HL-60/S4 treated with phorbol 12-myristate 13-acetate at 8.2 ng/mL for 4 days and 3 days (cell line): ENCODE measurements around the gene MAP1B.

Experiments used
- in situ Hi-C: fragments of 300-500 bp; cut with MboI; formaldehyde crosslinking; loops from 2 replicates; pipeline ENCODE4 v1.15.0; 2022; ENCODE audit warnings: low sequenced_read_pairs

MAP1B gene

GRCh38 chr5:72216756-72217155 lies 109.5 kb downstream of the MAP1B start:
- in situ Hi-C loops, result no loop called here

GRCh38 chr5:72221099-72221498 lies 113.8 kb downstream of the MAP1B start:
- in situ Hi-C loops, result no loop called here

DNA sequence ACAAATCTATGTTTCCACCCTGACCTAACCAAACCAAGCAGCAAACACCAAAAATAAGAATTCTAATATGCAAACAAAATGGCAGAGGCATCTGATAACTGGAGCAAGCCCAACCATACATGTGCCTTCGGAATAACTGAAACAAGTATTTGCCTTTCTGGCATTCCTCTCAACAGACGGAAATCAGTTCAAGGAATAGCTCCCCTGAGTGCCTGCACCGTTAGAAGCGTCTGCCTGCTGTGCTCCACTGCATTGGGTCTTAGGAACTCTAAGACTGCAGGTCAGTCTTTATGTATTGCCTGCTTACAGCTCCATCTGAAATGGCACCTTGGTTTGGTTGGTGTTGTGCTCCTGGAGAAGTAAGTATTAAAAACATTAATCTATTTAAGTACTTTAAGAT lies 114.3 kb downstream of the MAP1B start:
- in situ Hi-C loops, result no loop called here

- in situ Hi-C loops, result no loop called here
Observed at GRCh38 chr5:72222521-72222920, 115.2 kb downstream of the MAP1B start.

- in situ Hi-C loops, result no loop called here
Observed at GRCh38 chr5:72223371-72223770, 116.1 kb downstream of the MAP1B start.

GRCh38 chr5:72224946-72225463 lies 117.7 kb downstream of the MAP1B start:
- in situ Hi-C loops, result no loop called here

DNA sequence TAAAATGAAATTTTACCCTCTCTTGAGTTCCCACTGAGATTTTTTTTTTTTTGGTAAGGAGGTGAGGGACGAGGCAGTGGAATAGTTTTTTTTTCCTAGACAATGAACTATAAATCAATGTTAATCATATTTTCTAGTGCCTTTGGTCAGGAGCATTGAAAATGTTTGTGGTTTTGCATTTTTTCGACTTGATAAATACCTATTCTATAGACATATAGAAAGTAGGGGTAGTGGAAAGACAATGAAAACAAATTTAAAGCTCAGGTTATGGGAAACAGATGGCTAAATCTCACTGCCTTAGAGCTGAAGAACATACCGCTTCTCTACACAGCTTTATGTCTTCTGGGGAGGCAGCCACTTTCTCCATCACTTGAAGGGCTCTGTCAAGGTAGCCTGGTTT lies 118.5 kb downstream of the MAP1B start:
- in situ Hi-C loops, result no loop called here

DNA sequence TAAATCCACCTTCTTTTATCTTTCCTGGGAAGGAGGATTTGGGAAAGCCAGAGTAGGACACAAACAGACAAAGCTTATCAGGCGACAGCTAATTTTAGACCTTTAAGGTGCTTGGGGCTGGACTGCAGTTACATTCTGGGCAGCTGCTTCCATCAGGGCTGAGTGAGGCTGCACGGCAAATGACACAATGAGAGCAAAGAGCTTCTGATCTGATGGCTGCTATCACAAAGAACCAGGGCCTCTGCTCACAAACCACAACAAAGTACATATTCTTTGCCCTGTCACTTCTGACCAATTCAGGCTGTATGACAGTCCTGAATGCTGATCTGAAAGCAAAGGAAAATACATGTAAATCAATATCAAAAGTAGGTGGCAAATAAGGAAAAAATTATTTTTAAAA lies 119.7 kb downstream of the MAP1B start:
- in situ Hi-C loops, result no loop called here

- in situ Hi-C loops, result no loop called here
Observed at GRCh38 chr5:72228960-72229359, 121.7 kb downstream of the MAP1B start.

GRCh38 chr5:72231991-72232703 lies 124.9 kb downstream of the MAP1B start:
- in situ Hi-C loops, result no loop called here

DNA sequence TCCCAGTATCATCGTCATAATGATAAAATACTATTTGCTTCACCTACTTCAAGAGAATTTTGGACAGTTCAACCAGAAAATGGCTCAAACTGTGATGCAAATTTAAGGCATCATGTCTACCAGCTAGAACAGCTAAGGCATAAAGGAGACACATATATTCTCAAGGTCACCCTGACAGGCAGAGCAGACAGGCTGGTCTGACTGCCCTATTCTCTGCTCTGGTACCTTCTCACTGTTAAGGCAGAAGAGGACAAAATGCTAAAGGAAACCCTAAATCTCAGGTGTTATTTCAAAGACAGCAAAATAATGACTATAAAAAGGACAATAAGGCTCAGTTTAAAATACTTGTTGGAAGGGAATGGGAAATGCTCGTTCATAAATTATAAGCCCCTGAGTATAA lies 125.6 kb downstream of the MAP1B start:
- in situ Hi-C loops, result no loop called here

DNA sequence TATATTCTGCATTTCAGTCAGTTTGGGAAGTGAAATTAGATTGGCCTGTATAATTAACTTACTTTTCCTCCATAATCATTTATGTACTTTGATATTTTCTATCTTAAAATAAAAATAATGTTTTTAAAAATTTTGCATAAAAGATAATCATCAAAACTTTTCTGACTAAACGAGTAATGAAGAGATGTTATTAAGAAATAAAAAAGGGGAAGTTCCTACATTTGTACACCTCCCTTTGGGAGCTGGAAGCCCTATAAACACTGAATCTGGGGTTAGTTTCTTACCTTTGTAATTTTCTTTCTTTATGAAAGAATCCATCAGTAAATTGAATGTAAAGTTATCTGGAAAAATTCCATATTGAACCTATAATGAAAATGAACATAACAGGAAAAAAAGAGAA lies 126.6 kb downstream of the MAP1B start:
- in situ Hi-C loops, result no loop called here

- in situ Hi-C loops, result no loop called here
Observed at GRCh38 chr5:72234265-72234700, 127.0 kb downstream of the MAP1B start.

DNA sequence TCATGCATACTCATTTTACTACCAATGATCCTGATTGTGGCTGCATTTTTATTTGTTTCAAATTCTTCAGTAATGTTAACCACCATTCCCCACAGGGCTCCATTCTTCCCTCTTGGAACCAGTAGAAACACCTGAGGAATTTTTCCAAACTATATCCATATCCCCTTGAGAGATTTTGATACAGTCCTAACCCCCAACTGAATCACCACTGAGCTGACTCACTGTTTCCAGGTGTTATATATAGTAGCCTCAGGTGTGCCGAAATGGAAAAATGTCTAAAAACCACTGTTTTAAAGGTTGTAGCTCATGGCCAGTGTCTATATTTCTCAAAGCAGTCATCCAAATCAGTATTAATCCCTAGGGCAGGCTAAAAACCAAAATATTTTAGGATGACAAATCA lies 127.6 kb downstream of the MAP1B start:
- in situ Hi-C loops, result no loop called here

- in situ Hi-C loops, result no loop called here
Observed at GRCh38 chr5:72235725-72236124, 128.4 kb downstream of the MAP1B start.

DNA sequence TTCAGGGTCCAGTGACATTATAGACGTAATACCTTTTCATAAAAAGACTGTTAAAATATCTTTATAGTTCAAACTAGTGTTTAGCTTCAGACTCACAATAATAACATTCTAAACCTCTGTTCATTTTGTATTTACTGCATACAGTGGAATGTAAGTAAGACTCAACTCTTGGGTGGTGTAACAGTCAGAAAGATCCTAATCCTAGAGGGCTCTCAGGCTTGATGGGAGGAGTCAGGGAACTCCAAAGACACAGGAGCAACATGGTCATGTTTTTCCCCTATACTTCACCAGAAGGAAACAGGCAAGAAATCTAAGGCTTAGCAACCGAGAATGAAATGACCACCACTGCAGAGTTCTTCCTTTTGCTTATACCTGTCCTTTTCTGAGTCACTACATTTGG lies 130.1 kb downstream of the MAP1B start:
- in situ Hi-C loops, result no loop called here

- in situ Hi-C loops, result no loop called here
Observed at GRCh38 chr5:72237879-72238278, 130.6 kb downstream of the MAP1B start.

GRCh38 chr5:72238712-72239445 lies 131.6 kb downstream of the MAP1B start:
- in situ Hi-C loops, result no loop called here

DNA sequence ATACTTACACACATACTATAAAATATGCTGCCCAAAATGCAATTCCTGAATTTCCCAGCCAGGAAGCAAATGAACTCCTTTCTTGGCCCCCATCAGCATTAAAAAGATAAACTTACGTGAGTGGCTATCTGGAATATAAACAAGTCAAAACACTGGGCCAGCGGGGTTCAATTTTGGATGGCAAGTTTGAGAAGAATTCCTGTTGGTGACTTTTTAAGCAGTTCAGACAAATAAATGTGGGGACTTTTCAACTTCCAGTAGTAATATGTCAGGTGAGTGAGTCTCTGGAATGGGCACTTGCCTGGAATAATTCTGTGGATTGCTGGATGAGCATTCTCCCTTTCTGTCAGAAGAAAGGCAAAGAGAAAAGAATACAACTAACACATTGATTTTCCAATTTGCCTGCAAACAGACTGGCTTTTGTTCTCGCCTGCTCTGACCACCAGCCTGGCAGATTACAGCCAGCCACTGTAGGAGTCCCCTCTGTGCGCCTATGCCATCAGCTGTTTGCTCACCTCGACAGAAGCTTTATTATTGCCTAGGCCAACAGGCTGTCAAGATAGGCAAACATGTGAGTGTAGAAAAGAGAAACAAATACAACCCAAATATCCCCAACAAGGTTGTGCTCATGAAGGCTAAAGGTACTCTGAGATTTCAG lies 134.2 kb downstream of the MAP1B start:
- in situ Hi-C loops, result no loop called here

- in situ Hi-C loops, result no loop called here
Observed at GRCh38 chr5:72242796-72243475, 135.7 kb downstream of the MAP1B start.

DNA sequence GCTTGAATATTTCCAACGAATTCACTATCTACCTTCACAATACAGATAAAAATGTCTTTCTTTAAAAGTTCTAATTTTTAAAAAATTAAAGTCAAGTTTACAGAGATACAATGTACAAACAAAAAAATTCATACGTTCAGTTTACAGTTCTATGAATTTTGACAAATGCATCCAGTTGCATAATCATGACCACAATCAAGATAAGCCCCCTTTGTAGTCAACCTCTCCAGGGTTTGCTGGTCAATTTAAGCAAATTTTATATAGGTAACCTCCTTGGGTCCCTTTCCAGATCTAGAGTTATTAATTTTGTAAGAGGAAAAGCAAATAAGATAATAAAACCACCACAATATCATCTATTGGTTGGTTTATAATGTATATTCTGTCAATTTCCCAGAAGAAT lies 136.4 kb downstream of the MAP1B start:
- in situ Hi-C loops, result no loop called here
